ENCODE data around the gene LTBP1. TPM values are rescaled to one million over a fixed set of nuclear protein-coding genes. Genes with fewer than 3 reads are reported as not detected.

LTBP1 gene
- total and polyA plus RNA-seq, 5 donors from 2014 or later, result 3.7 TPM; not detected in 4

- H3K4me1 Mint-ChIP-seq, result no peaks in the 10 kb centered on the region
- peaks cover 0 to 6% (median 0%) of the 10 kb centered on the region in 7 donors for H3K9me3 Mint-ChIP-seq
- peaks cover 8% of the 10 kb centered on the region for H3K27me3 ChIP-seq (ENCODE audit: control insufficient read depth, insufficient read depth, low read length)
- no peaks in the 10 kb centered on the region for H3K9me3 ChIP-seq (ENCODE audit: control insufficient read depth in 2 of 2, low read length in 2 of 2)
- H3K27ac ChIP-seq (ENCODE audit: insufficient read depth, low read length, poor library complexity, severe bottlenecking), result no peak overlapping the region
- no peaks in the 10 kb centered on the region for H3K36me3 ChIP-seq (ENCODE audit: control insufficient read depth, insufficient read depth, low read length)
- ATAC-seq (ENCODE audit: low read depth in 2 of 2) (no peak), DNase-seq (no peak)
- H3K36me3 Mint-ChIP-seq, result no peaks in the 10 kb centered on the region
- peaks cover 8% of the 10 kb centered on the region for H3K27me3 Mint-ChIP-seq
- no peak overlapping the region for H3K27ac Mint-ChIP-seq
- H3K4me3 Mint-ChIP-seq, result no peak overlapping the region
- no peak overlapping the region for H3K4me3 ChIP-seq (ENCODE audit: low read depth, low read length)
- no peaks in the 10 kb centered on the region for H3K4me1 ChIP-seq (ENCODE audit: control insufficient read depth, insufficient read depth, low read length, poor library complexity, severe bottlenecking)
Measured at GRCh38 chr2:33107690-33108482, 161.1 kb downstream of the LTBP1 start.

GRCh38 chr2:33108483-33109443 lies 162.0 kb downstream of the LTBP1 start:
- Histone ChIP-seq H3K9me3 (ENCODE audit: control insufficient read depth in 2 of 2, low read length in 2 of 2) (no peaks in the 10 kb centered on the region), H3K4me1 (ENCODE audit: control insufficient read depth, insufficient read depth, low read length, poor library complexity, severe bottlenecking) (no peaks in the 10 kb centered on the region), H3K27ac (ENCODE audit: insufficient read depth, low read length, poor library complexity, severe bottlenecking) (no peak overlapping the region), H3K27me3 (ENCODE audit: control insufficient read depth, insufficient read depth, low read length) (peaks cover 5% of the 10 kb centered on the region), H3K36me3 (ENCODE audit: control insufficient read depth, insufficient read depth, low read length) (no peaks in the 10 kb centered on the region), H3K4me3 (ENCODE audit: low read depth, low read length) (no peak overlapping the region)
- DNase-seq, result no peak
- no peaks in the 10 kb centered on the region for H3K36me3 Mint-ChIP-seq
- no peak overlapping the region for H3K27ac Mint-ChIP-seq
- H3K27me3 Mint-ChIP-seq, result peaks cover 12% of the 10 kb centered on the region
- H3K4me3 Mint-ChIP-seq, result no peak overlapping the region
- peaks cover 0 to 6% (median 0%) of the 10 kb centered on the region in 7 donors for H3K9me3 Mint-ChIP-seq
- no peaks in the 10 kb centered on the region for H3K4me1 Mint-ChIP-seq
- no peak for ATAC-seq (ENCODE audit: low read depth in 2 of 2)

GRCh38 chr2:33110461-33110860 lies 163.7 kb downstream of the LTBP1 start:
- Mint-ChIP-seq H3K4me3 (no peak overlapping the region), H3K36me3 (no peaks in the 10 kb centered on the region)

GRCh38 chr2:33111002-33111446 lies 164.3 kb downstream of the LTBP1 start:
- ATAC-seq (ENCODE audit: low read depth in 2 of 2) (no peak), DNase-seq (no peak)
- no peak overlapping the region for H3K27ac ChIP-seq (ENCODE audit: insufficient read depth, low read length, poor library complexity, severe bottlenecking)
- H3K4me1 Mint-ChIP-seq, result no peaks in the 10 kb centered on the region
- H3K4me1 ChIP-seq (ENCODE audit: control insufficient read depth, insufficient read depth, low read length, poor library complexity, severe bottlenecking), result no peaks in the 10 kb centered on the region
- H3K9me3 ChIP-seq (ENCODE audit: control insufficient read depth in 2 of 2, low read length in 2 of 2), result no peaks in the 10 kb centered on the region
- peaks cover 13% of the 10 kb centered on the region for H3K27me3 Mint-ChIP-seq
- no peaks in the 10 kb centered on the region for H3K36me3 ChIP-seq (ENCODE audit: control insufficient read depth, insufficient read depth, low read length)
- no peak overlapping the region for H3K4me3 Mint-ChIP-seq
- no peak overlapping the region for H3K4me3 ChIP-seq (ENCODE audit: low read depth, low read length)
- H3K27ac Mint-ChIP-seq, result no peak overlapping the region
- peaks cover 5% of the 10 kb centered on the region for H3K27me3 ChIP-seq (ENCODE audit: control insufficient read depth, insufficient read depth, low read length)
- peaks cover 0 to 6% (median 0%) of the 10 kb centered on the region in 7 donors for H3K9me3 Mint-ChIP-seq
- H3K36me3 Mint-ChIP-seq, result no peaks in the 10 kb centered on the region

More at GRCh38 chr2:33110461-33110860, 163.7 kb downstream of the LTBP1 start:
- Mint-ChIP-seq H3K27me3 (peaks cover 13% of the 10 kb centered on the region), H3K27ac (no peak overlapping the region), H3K9me3 (peaks cover 0 to 6% (median 0%) of the 10 kb centered on the region in 7 donors), H3K4me1 (no peaks in the 10 kb centered on the region)
- Histone ChIP-seq H3K36me3 (ENCODE audit: control insufficient read depth, insufficient read depth, low read length) (no peaks in the 10 kb centered on the region), H3K27ac (ENCODE audit: insufficient read depth, low read length, poor library complexity, severe bottlenecking) (no peak overlapping the region), H3K9me3 (ENCODE audit: control insufficient read depth in 2 of 2, low read length in 2 of 2) (no peaks in the 10 kb centered on the region), H3K4me1 (ENCODE audit: control insufficient read depth, insufficient read depth, low read length, poor library complexity, severe bottlenecking) (no peaks in the 10 kb centered on the region), H3K27me3 (ENCODE audit: control insufficient read depth, insufficient read depth, low read length) (peaks cover 5% of the 10 kb centered on the region), H3K4me3 (ENCODE audit: low read depth, low read length) (no peak overlapping the region)
- no peak for DNase-seq
- no peak for ATAC-seq (ENCODE audit: low read depth in 2 of 2)

- no peak overlapping the region for H3K4me3 ChIP-seq (ENCODE audit: low read depth, low read length)
- Mint-ChIP-seq H3K36me3 (no peaks in the 10 kb centered on the region), H3K4me3 (no peak overlapping the region), H3K9me3 (peaks cover 0 to 5% (median 0%) of the 10 kb centered on the region in 7 donors), H3K4me1 (no peaks in the 10 kb centered on the region), H3K27ac (no peak overlapping the region), H3K27me3 (peaks cover 19% of the 10 kb centered on the region)
- DNase-seq (no peak), ATAC-seq (ENCODE audit: low read depth in 2 of 2) (no peak)
- H3K27me3 ChIP-seq (ENCODE audit: control insufficient read depth, insufficient read depth, low read length), result peaks cover 5% of the 10 kb centered on the region
- H3K9me3 ChIP-seq (ENCODE audit: control insufficient read depth in 2 of 2, low read length in 2 of 2), result no peaks in the 10 kb centered on the region
- no peaks in the 10 kb centered on the region for H3K4me1 ChIP-seq (ENCODE audit: control insufficient read depth, insufficient read depth, low read length, poor library complexity, severe bottlenecking)
- H3K36me3 ChIP-seq (ENCODE audit: control insufficient read depth, insufficient read depth, low read length), result no peaks in the 10 kb centered on the region
- H3K27ac ChIP-seq (ENCODE audit: insufficient read depth, low read length, poor library complexity, severe bottlenecking), result no peak overlapping the region
Measured at GRCh38 chr2:33115196-33115595, 168.4 kb downstream of the LTBP1 start.

GRCh38 chr2:33115728-33116127 lies 169.0 kb downstream of the LTBP1 start:
- no peaks in the 10 kb centered on the region for H3K4me1 ChIP-seq (ENCODE audit: control insufficient read depth, insufficient read depth, low read length, poor library complexity, severe bottlenecking)
- H3K27ac ChIP-seq (ENCODE audit: insufficient read depth, low read length, poor library complexity, severe bottlenecking), result no peak overlapping the region
- no peaks in the 10 kb centered on the region for H3K36me3 ChIP-seq (ENCODE audit: control insufficient read depth, insufficient read depth, low read length)
- ATAC-seq (ENCODE audit: low read depth in 2 of 2) (no peak), DNase-seq (no peak)
- H3K4me3 Mint-ChIP-seq, result no peak overlapping the region
- no peaks in the 10 kb centered on the region for H3K36me3 Mint-ChIP-seq
- peaks cover 2% of the 10 kb centered on the region for H3K27me3 ChIP-seq (ENCODE audit: control insufficient read depth, insufficient read depth, low read length)
- no peaks in the 10 kb centered on the region for H3K4me1 Mint-ChIP-seq
- H3K27me3 Mint-ChIP-seq, result peaks cover 19% of the 10 kb centered on the region
- H3K9me3 ChIP-seq (ENCODE audit: control insufficient read depth in 2 of 2, low read length in 2 of 2), result no peaks in the 10 kb centered on the region
- H3K9me3 Mint-ChIP-seq, result peaks cover 0 to 2% (median 0%) of the 10 kb centered on the region in 7 donors
- no peak overlapping the region for H3K4me3 ChIP-seq (ENCODE audit: low read depth, low read length)
- H3K27ac Mint-ChIP-seq, result no peak overlapping the region

- no peak for DNase-seq
- Mint-ChIP-seq H3K4me1 (no peaks in the 10 kb centered on the region), H3K27ac (no peak overlapping the region), H3K27me3 (peaks cover 19% of the 10 kb centered on the region), H3K36me3 (no peaks in the 10 kb centered on the region), H3K4me3 (no peak overlapping the region), H3K9me3 (peaks cover 0 to 2% (median 0%) of the 10 kb centered on the region in 7 donors)
- Histone ChIP-seq H3K36me3 (ENCODE audit: control insufficient read depth, insufficient read depth, low read length) (no peaks in the 10 kb centered on the region), H3K4me1 (ENCODE audit: control insufficient read depth, insufficient read depth, low read length, poor library complexity, severe bottlenecking) (no peaks in the 10 kb centered on the region), H3K4me3 (ENCODE audit: low read depth, low read length) (no peak overlapping the region), H3K27me3 (ENCODE audit: control insufficient read depth, insufficient read depth, low read length) (no peaks in the 10 kb centered on the region), H3K27ac (ENCODE audit: insufficient read depth, low read length, poor library complexity, severe bottlenecking) (no peak overlapping the region), H3K9me3 (ENCODE audit: control insufficient read depth in 2 of 2, low read length in 2 of 2) (no peaks in the 10 kb centered on the region)
- ATAC-seq (ENCODE audit: low read depth in 2 of 2), result no peak
Measured at GRCh38 chr2:33116799-33117198, 170.0 kb downstream of the LTBP1 start.
